ENCODE data around the gene EIF3J. TPM values are rescaled to one million over a fixed set of nuclear protein-coding genes. Genes with fewer than 3 reads are reported as not detected.

Gene EIF3J
- total and polyA plus RNA-seq, 2 donors from 2014 or later = 49.8 to 69.1 TPM

DNA sequence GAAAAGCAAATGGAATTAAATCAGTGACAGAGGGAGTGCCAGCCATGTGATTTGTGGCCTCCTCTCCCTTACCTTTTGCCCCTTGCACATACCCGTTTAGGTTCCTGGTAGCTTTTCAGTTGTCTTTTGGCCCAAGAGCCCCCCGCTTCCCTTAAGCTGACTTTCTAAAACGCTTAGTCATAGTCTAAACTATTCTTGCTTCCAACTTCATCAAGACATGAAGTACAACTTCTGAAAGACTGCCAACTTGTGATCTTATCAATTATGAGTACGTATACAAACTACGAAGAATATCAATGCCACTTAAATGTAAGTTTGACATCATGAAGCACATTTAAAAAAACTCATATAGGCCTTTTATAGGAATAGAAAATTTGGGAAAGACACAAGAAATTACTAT is 61.9 kb downstream of the EIF3J start:
- intact Hi-C loops (cut with DNase I) = no loop called here
- Histone ChIP-seq H3K4me3 (ENCODE audit: low read length in 3 of 3) (no peak overlapping the region), H3K27me3 (ENCODE audit: control insufficient read depth, insufficient read depth, low read length) (no peaks in the 10 kb centered on the region), H3K4me1 (ENCODE audit: control insufficient read depth in 2 of 3, insufficient read depth in 2 of 3, low read depth in 1 of 3, low read length in 3 of 3) (no peaks in the 10 kb centered on the region), H3K9me3 (ENCODE audit: control insufficient read depth in 2 of 3, insufficient read depth in 1 of 3, low read length in 3 of 3) (no peaks in the 10 kb centered on the region), H3K9ac (ENCODE audit: low read length in 3 of 3) (no peak overlapping the region), H3K27ac (ENCODE audit: low read depth in 2 of 2, low read length in 2 of 2) (no peak overlapping the region), H3K36me3 (ENCODE audit: control insufficient read depth in 2 of 3, insufficient read depth in 3 of 3, low read length in 3 of 3) (peaks cover 7 to 44% (median 14%) of the 10 kb centered on the region in 3 donors)
- FAIRE-seq = no peak
- TF ChIP-seq, protein P1, sequence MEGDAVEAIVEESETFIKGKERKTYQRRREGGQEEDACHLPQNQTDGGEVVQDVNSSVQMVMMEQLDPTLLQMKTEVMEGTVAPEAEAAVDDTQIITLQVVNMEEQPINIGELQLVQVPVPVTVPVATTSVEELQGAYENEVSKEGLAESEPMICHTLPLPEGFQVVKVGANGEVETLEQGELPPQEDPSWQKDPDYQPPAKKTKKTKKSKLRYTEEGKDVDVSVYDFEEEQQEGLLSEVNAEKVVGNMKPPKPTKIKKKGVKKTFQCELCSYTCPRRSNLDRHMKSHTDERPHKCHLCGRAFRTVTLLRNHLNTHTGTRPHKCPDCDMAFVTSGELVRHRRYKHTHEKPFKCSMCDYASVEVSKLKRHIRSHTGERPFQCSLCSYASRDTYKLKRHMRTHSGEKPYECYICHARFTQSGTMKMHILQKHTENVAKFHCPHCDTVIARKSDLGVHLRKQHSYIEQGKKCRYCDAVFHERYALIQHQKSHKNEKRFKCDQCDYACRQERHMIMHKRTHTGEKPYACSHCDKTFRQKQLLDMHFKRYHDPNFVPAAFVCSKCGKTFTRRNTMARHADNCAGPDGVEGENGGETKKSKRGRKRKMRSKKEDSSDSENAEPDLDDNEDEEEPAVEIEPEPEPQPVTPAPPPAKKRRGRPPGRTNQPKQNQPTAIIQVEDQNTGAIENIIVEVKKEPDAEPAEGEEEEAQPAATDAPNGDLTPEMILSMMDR (IDR thresholded peaks at IDR 0.05; ENCODE audit: borderline replicate concordance, extremely low read depth, insufficient read depth) = no peak
- no peak for DNase-seq

DNA sequence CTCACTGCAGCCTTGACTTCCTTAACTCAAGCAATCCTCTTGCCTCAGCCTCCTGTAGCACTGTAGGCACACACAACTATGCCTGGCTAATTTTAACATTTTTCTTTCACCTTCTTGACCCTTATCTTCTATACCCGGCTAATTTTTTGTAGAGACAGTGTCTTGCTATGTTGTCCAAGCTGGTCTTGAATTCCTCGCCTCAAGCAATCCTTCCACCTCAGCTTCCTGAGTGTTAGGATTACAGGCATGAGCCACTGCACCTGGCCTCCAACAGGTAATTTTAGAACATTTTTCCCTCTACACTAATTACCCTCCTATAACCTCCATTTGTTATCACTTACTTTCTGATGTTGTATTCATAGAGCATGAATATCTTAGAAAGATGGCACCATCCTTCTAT is 66.2 kb downstream of the EIF3J start:
- H3K9me3 ChIP-seq (ENCODE audit: control insufficient read depth in 2 of 3, insufficient read depth in 1 of 3, low read length in 3 of 3) = no peaks in the 10 kb centered on the region
- H3K27ac ChIP-seq (ENCODE audit: low read depth in 2 of 2, low read length in 2 of 2) = no peak overlapping the region
- no peak for FAIRE-seq
- TF ChIP-seq, protein P1 (IDR thresholded peaks at IDR 0.05; ENCODE audit: borderline replicate concordance, extremely low read depth, insufficient read depth) = no peak
- no peaks in the 10 kb centered on the region for H3K27me3 ChIP-seq (ENCODE audit: control insufficient read depth, insufficient read depth, low read length)
- H3K4me3 ChIP-seq (ENCODE audit: low read length in 3 of 3) = no peak overlapping the region
- H3K9ac ChIP-seq (ENCODE audit: low read length in 3 of 3) = no peak overlapping the region
- H3K36me3 ChIP-seq (ENCODE audit: control insufficient read depth in 2 of 3, insufficient read depth in 3 of 3, low read length in 3 of 3) = peaks cover 2 to 41% (median 10%) of the 10 kb centered on the region in 3 donors
- intact Hi-C loops (cut with DNase I) = no loop called here
- DNase-seq = no peak
- no peaks in the 10 kb centered on the region for H3K4me1 ChIP-seq (ENCODE audit: control insufficient read depth in 2 of 3, insufficient read depth in 2 of 3, low read depth in 1 of 3, low read length in 3 of 3)

DNA sequence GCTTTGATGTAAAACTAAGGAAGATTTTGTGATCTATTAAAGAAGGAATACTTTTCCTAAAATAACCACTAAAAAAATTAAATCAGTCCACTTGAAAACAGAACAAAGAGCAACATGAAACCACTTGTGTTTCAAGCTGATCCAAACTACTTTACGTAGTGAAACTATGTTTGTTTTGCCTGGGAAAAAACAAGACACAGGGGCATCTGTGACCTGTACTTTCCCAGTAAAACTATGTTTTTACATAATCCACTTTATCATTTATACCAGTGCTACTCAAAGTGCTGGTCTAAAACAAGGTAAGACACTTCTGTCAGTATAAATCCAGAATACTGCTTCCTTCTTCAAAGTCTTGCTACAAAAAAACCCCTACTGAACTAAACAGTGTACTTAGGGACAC is 69.8 kb downstream of the EIF3J start:
- H3K36me3 ChIP-seq (ENCODE audit: control insufficient read depth in 2 of 3, insufficient read depth in 3 of 3, low read length in 3 of 3) = peaks cover 2 to 37% (median 16%) of the 10 kb centered on the region in 3 donors
- TF ChIP-seq, protein P1 (IDR thresholded peaks at IDR 0.05; ENCODE audit: borderline replicate concordance, extremely low read depth, insufficient read depth) = no peak
- no peaks in the 10 kb centered on the region for H3K4me1 ChIP-seq (ENCODE audit: control insufficient read depth in 2 of 3, insufficient read depth in 2 of 3, low read depth in 1 of 3, low read length in 3 of 3)
- H3K9ac ChIP-seq (ENCODE audit: low read length in 3 of 3) = no peak overlapping the region
- intact Hi-C loops (cut with DNase I) = no loop called here
- H3K27me3 ChIP-seq (ENCODE audit: control insufficient read depth, insufficient read depth, low read length) = no peaks in the 10 kb centered on the region
- DNase-seq (no peak), FAIRE-seq (no peak)
- no peaks in the 10 kb centered on the region for H3K9me3 ChIP-seq (ENCODE audit: control insufficient read depth in 2 of 3, insufficient read depth in 1 of 3, low read length in 3 of 3)
- H3K4me3 ChIP-seq (ENCODE audit: low read length in 3 of 3) = no peak overlapping the region
- H3K27ac ChIP-seq (ENCODE audit: low read depth in 2 of 2, low read length in 2 of 2) = no peak overlapping the region

Other genes starting within 250 kb of the EIF3J start
- 117 TPM for gene GOLM2, start 248.4 kb upstream of the EIF3J start, total RNA-seq
- 29.8 TPM for gene GOLM2, start 248.4 kb upstream of the EIF3J start, polyA plus RNA-seq (ENCODE audit: insufficient read depth, low read depth, low replicate concordance)
- gene CTDSPL2, start 109.5 kb upstream of the EIF3J start, total RNA-seq = 37.8 TPM
- gene CTDSPL2, start 109.5 kb upstream of the EIF3J start, polyA plus RNA-seq (ENCODE audit: insufficient read depth, low read depth, low replicate concordance) = 4.2 TPM
- 100 TPM for gene SPG11, start 126.5 kb downstream of the EIF3J start, total RNA-seq
- 35.3 TPM for gene SPG11, start 126.5 kb downstream of the EIF3J start, polyA plus RNA-seq (ENCODE audit: insufficient read depth, low read depth, low replicate concordance)
- 2.1 TPM for gene PATL2, start 174.2 kb downstream of the EIF3J start, total RNA-seq
- 0.73 TPM for gene PATL2, start 174.2 kb downstream of the EIF3J start, polyA plus RNA-seq (ENCODE audit: insufficient read depth, low read depth, low replicate concordance)
- 1,898 TPM for gene B2M, start 174.4 kb downstream of the EIF3J start, total RNA-seq
- 3,515 TPM for gene B2M, start 174.4 kb downstream of the EIF3J start, polyA plus RNA-seq (ENCODE audit: insufficient read depth, low read depth, low replicate concordance)
- 29.6 TPM for gene TRIM69, start 199.4 kb downstream of the EIF3J start, total RNA-seq
- gene TRIM69, start 199.4 kb downstream of the EIF3J start, polyA plus RNA-seq (ENCODE audit: insufficient read depth, low read depth, low replicate concordance) = 41.2 TPM